Activated T-cell treated with anti-CD3 and anti-CD28 coated beads, Interleukin-2, amount 50 U/mL, for 48 hours (primary cell): ENCODE data around the gene ECT2.
"Not testable (repeated sequence)": the region's sequence is repeated elsewhere in the genome, so short reads cannot be mapped to it uniquely, and the experiment has no call there.

Experiments used
- DNase-seq, 2 experiments: peaks; one replicate each; pipeline ENCODE4 v3.0.0-alpha.2; 2020

ECT2 gene, protein sequence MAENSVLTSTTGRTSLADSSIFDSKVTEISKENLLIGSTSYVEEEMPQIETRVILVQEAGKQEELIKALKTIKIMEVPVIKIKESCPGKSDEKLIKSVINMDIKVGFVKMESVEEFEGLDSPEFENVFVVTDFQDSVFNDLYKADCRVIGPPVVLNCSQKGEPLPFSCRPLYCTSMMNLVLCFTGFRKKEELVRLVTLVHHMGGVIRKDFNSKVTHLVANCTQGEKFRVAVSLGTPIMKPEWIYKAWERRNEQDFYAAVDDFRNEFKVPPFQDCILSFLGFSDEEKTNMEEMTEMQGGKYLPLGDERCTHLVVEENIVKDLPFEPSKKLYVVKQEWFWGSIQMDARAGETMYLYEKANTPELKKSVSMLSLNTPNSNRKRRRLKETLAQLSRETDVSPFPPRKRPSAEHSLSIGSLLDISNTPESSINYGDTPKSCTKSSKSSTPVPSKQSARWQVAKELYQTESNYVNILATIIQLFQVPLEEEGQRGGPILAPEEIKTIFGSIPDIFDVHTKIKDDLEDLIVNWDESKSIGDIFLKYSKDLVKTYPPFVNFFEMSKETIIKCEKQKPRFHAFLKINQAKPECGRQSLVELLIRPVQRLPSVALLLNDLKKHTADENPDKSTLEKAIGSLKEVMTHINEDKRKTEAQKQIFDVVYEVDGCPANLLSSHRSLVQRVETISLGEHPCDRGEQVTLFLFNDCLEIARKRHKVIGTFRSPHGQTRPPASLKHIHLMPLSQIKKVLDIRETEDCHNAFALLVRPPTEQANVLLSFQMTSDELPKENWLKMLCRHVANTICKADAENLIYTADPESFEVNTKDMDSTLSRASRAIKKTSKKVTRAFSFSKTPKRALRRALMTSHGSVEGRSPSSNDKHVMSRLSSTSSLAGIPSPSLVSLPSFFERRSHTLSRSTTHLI

DNA sequence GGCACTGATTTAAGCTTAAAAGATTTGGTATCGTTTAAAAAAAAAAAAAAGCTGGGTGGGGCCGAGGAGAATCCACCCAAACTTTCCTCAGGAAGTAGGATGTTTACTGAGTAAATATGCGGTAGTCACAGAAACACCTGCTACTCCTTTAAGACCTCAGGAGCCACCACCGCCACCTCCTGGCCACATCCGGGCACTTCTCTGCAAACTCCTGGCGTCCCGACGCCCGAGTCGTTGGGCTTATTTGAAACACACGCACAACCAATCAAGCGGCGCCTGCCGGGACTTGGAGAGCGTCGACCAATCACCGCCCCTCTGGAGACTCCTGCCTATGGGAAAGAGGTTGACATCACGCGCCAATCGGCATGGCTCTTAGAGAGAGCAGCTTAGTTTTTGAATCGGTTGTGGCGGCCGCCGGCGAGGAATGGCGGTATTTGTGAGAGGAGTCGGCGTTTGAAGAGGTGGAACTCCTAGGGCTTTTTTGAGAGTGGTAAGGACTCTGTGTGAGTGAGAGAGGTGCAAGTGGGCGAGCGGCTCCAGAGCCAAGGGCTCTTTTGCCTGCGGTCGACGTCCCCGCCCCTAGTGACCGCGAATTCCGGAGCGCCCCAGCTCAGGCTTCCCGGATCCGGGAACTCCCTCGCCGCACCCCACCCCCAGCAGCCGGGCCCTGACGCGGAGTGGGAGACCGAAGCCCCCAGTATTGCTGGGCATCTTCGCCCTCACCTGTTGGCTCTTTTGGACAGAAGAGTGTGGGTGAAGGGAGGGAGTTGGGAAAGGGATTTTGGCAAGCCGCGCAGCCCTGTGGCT lies at the start of gene ECT2:
TSS of gene ECT2 (plus strand) at position 359 of the 807 bp plus-strand sequence. CDS start 3,805 bp downstream, outside the sequence.
- peak; percentile 98 for DNase-seq

DNA sequence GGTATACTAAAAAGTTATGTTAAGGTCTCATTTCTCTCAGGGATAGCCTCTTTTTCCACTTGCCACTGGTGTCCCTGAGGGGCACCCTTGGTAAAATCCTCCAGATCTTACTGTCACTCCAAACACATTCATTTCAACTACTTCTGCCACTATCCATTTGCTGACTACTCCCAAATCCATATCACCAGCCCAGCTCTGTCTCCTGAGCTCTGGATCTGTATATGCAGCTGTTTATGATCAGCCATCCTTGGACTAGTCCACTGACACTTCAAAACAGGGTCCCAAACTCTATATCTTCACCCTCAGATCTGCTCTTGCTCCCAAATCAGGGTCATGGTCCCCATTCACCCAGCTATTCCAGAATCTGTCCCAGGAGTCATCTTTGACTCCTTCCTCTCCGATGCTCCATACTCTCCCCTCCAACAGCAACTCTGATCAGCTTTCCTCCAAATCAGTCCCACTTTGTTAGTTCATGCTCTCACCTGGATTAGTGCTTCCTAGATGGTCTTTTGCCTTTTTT lies 49.5 kb upstream of the ECT2 start:
- DNase-seq = no peak

GRCh38 chr3:172701751-172702150 lies 48.8 kb upstream of the ECT2 start:
- no peak for DNase-seq

- DNase-seq = no peak
These were observed 48.3 kb upstream of the ECT2 start for GRCh38 chr3:172702256-172702655.

DNA sequence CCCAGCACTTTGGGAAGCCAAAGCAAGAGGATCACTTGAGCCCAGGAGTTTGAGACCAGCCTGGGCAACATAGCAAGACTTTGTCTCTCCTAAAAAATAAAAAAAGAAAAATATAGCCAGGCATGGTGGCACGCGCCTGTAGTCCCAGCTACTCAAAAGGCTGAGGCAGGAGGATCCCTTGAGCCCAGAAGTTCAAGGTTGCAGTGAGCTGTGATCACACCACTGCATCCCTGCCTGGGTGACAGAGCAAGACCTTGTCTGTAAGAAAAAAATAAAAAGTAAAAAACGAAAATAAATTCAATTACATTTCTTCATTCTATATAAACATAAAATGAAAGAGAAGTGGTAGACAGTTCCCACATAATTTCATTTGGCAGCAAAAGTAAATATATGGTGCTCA lies 47.8 kb upstream of the ECT2 start:
- not testable (repeated sequence) for DNase-seq

GRCh38 chr3:172704001-172704400 lies 46.5 kb upstream of the ECT2 start:
- DNase-seq = no peak

- no peak for DNase-seq
These were observed 45.4 kb upstream of the ECT2 start for GRCh38 chr3:172705170-172705569.

DNA sequence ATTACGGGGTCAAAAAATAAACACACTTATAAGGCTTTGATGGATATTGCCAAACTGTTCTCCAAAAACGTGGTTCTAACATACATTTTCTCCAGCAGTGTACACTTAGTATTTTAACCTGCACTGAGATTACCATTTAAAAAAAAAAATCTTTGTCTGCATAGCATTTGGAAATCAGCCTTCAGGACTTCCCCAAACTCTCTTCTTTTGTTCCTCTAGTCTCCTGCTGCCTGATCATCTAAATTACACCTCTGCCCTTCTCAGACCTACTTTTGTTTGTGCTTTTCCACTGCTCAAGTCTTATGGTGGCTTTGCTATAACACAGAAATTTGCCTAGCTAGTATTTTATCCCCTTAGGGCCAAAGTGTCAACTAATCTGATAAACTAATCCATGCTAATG lies 43.5 kb upstream of the ECT2 start:
- DNase-seq = no peak

GRCh38 chr3:172707967-172708366 lies 42.6 kb upstream of the ECT2 start:
- DNase-seq = no peak

- no peak for DNase-seq
These were observed 41.4 kb upstream of the ECT2 start for GRCh38 chr3:172708921-172709773.

DNA sequence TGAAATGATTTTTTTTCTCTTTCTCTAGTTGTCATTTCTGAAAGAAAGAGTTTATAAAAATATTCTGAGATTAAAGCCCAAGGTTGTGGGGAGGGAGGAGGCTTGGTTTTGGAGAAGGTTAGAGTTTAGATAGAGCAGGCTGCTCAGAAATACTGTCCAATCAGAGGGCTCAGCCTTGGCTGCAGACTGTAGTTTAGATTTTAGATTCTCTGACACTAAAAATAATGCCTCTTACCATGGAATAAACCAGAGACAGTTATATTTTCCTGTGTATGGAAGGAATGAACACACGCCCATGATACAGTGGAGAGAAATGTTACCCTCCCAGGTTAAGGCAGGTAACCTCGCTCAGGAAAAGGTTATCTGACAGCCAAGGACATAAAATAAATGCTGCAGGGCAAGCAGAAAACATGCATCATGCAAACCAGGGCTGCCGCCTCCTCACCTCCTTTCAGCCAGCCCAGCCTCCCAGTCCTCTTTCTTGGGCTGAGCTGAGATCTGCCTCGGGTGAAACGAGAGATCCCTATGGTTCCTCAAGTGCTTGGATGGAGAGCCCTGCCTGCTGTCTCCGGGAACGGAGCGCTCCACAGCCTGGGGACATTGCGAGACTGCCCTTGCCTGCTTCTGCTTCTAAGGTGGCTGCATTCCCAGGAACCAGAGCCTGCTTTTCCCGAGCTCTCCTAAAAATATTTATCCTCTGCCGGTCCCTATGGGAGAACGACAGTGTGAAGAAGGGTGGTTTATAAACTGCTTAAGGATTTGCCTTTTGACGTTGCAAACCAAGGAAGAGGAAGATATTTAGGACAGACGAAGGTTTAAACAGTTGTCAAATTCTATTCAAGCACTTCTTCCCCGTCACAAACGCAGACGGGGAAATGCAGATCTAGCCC lies 40.5 kb upstream of the ECT2 start:
- peak; percentile 33 to 38 for DNase-seq

- peak; percentile 82 to 85 for DNase-seq
These were observed 39.7 kb upstream of the ECT2 start, which contains the start of gene NCEH1 for GRCh38 chr3:172710664-172711453. Gene NCEH1 (minus strand): TSS chr3:172711067. CDS start chr3:172710984, 83 bp downstream.

DNA sequence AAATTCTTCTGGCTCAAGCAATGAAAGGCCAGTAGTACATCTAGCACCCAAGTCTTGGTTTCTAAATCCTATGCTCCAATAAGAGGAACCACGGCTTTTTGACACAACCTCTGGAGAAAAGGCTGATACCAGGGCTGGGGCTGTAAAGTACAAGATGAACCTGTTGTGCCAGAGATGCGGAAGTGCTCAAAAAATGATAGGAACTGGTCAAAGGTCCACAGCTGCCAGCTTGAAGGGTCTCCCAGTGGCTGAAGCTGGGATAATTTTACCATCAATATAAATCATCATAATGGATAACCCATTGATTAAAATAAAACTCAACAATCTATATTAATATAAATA lies 39.1 kb upstream of the ECT2 start:
- DNase-seq = peak in 1 of 2 experiments; percentile 19

- no peak for DNase-seq
These were observed 37.2 kb upstream of the ECT2 start for GRCh38 chr3:172713316-172713715.

DNA sequence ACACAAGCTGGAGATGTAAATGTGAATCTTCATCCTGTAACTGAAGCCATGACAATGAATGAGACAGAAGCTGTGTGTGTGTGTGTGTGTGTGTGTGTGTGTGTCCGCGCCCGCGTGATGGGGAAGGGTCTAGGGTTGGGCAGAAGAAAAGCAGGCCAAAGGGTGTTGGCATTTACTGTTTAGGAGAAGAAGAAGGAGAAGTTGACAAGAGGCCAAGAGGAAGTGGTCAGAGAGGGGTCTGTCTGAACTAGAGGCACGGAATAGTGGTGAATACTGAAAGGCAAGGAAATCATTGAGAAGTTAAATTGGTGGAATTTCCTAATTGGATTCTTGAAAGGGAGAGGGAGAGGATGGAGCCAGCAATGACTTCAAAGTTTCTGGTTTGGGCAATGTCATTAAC lies 34.0 kb upstream of the ECT2 start:
- no peak for DNase-seq

DNA sequence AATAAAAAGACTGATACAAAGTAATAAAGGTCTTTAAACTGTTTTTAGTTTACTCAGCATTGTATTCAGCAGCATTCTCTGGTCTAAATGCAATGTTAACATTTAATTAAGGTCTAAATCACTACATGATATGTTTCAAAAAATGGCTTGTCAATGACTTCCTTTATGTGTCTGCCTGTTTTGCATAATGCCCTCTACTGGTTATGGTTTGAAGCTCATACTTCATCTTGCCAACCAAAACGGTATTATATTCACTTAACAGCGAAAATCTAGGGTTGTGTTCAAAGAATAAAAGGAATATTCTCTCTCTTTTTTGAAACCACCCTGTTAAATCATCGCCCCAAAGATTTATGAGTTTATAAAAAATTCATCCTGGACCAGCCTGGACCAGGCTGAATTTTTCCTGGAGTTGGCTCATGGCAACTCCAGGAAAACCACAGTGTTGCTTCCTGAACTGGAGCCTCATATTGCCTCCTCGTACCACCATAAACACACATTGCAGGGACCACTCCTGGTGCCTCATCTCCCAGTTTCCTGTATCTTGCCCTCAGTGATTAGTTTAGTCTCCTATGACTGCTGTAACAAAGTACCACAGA lies 32.9 kb upstream of the ECT2 start:
- no peak for DNase-seq

DNA sequence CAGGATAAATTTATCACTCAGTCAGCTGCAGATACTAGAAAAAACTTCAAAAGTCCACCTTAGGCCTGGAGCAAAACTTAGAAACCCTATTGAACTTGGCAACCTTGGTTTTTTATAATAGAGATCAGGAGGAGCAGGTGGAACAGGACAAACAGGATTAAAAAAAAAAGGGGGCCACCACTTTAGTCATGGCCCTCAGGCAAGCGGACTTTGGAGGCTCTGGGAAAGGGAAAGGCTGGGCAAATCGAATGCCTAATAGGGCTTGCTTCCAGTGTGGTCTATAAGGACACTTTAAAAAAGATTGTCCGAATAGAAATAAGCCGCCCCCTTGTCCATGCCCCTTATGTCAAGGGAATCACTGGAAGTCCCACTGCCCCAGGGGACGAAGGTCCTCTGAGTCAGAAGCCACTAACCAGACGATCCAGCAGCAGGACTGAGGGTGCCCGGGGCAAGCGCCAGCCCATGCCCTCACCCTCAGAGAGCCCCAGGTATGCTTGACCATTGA lies 27.9 kb upstream of the ECT2 start:
- DNase-seq = not testable (repeated sequence)

GRCh38 chr3:172726380-172726779 lies 24.1 kb upstream of the ECT2 start:
- DNase-seq = no peak

DNA sequence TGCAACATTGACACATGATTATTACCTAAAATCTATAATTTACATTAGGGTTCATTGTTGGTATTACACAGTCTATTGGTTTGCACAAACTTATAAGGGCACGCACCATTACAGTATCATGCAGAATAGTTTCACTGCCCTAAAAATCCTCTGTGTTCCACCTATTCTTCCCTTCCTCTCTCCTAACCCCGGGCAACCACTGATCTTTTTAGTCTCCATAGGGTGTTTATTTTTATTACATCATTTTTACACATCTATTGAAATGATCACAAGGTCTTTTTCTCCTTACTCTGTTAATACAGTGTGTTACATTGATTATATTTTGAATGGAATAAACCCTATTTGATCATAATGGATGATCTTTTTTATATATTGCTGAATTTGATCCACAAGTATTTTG lies 15.5 kb upstream of the ECT2 start:
- no peak for DNase-seq
